Measurements from ENCODE around the gene ITPRIPL1. TPM values are rescaled to one million over a fixed set of nuclear protein-coding genes. Genes with fewer than 3 reads are reported as not detected.

ITPRIPL1 gene
- total and polyA plus RNA-seq, 8 donors = 0.29 to 3.9 (median 0.61) TPM; not detected in 4

GRCh38 chr2:96305091-96305978 is 19.8 kb upstream of the ITPRIPL1 start, which contains the start of gene SNRNP200:
Gene SNRNP200, minus strand, starts transcription at chr2:96305546. Its CDS starts 109 bp downstream, at chr2:96305437.
- DNase-seq = peak; percentile 91 to 97
- TF ChIP-seq POLR2A (IDR thresholded peaks at IDR 0.05) = peak in 1 of 4 donors; percentile 34
- TF ChIP-seq EP300 (IDR thresholded peaks at IDR 0.05) = no peak
- TF ChIP-seq CTCF (IDR thresholded peaks at IDR 0.05) = no peak
- peak; percentile 89 to 98 (median 94) for TF ChIP-seq POLR2AphosphoS5 (IDR thresholded peaks at IDR 0.05)
- no peaks in the 10 kb centered on the region for H3K27me3 ChIP-seq
- peaks cover 32 to 43% (median 39%) of the 10 kb centered on the region in 4 donors for H3K36me3 ChIP-seq
- no peaks in the 10 kb centered on the region for H3K9me3 ChIP-seq
- 0 to 3% (median 0%) methylated on average over 34 to 61 of the region's 61 CpGs for WGBS, 5 donors
- intact Hi-C loops (cut with DNase I; ENCODE audit: low total_unique reads) = no loop called here
- peak within 1 kb of the TSS; percentile 85 to 90 (median 89) for H3K27ac ChIP-seq
- H3K4me3 ChIP-seq = peak within 1 kb of the TSS; percentile 73 to 95 (median 92)
- H3K4me1 ChIP-seq = peaks cover 18 to 49% (median 44%) of the 10 kb centered on the region in 4 donors

GRCh38 chr2:96305979-96306308 is 19.2 kb upstream of the ITPRIPL1 start:
- peak in 1 of 2 donors; percentile 33 for DNase-seq
- TF ChIP-seq POLR2A (IDR thresholded peaks at IDR 0.05) (no peak), EP300 (IDR thresholded peaks at IDR 0.05) (no peak), CTCF (IDR thresholded peaks at IDR 0.05) (no peak), POLR2AphosphoS5 (IDR thresholded peaks at IDR 0.05) (no peak)
- peak overlapping the region; percentile 85 to 90 (median 89) for H3K27ac ChIP-seq
- peaks cover 26 to 37% (median 33%) of the 10 kb centered on the region in 4 donors for H3K36me3 ChIP-seq
- H3K4me1 ChIP-seq = peaks cover 18 to 47% (median 44%) of the 10 kb centered on the region in 4 donors
- H3K9me3 ChIP-seq = no peaks in the 10 kb centered on the region
- intact Hi-C loops (cut with DNase I; ENCODE audit: low total_unique reads) = no loop called here
- 7 to 24% (median 13%) methylated on average over 9 of the region's 9 CpGs for WGBS, 5 donors
- peak overlapping the region; percentile 73 to 95 (median 92) for H3K4me3 ChIP-seq
- H3K27me3 ChIP-seq = no peaks in the 10 kb centered on the region

- Histone ChIP-seq H3K27ac (peak overlapping the region in 4 of 5 donors; percentile 85 to 90 (median 89)), H3K27me3 (no peaks in the 10 kb centered on the region), H3K36me3 (peaks cover 22 to 32% (median 29%) of the 10 kb centered on the region in 4 donors), H3K4me3 (peak overlapping the region; percentile 73 to 95 (median 92)), H3K9me3 (no peaks in the 10 kb centered on the region), H3K4me1 (peaks cover 18 to 43% (median 41%) of the 10 kb centered on the region in 4 donors)
- intact Hi-C loops (cut with DNase I; ENCODE audit: low total_unique reads) = no loop called here
- no peak for TF ChIP-seq POLR2A (IDR thresholded peaks at IDR 0.05)
- no peak for TF ChIP-seq EP300 (IDR thresholded peaks at IDR 0.05)
- no peak for TF ChIP-seq CTCF (IDR thresholded peaks at IDR 0.05)
- TF ChIP-seq POLR2AphosphoS5 (IDR thresholded peaks at IDR 0.05) = no peak
- 78 to 90% (median 80%) methylated on average over 3 of the region's 3 CpGs for WGBS, 5 donors
- no peak for DNase-seq
Observed at GRCh38 chr2:96306370-96306769, 18.7 kb upstream of the ITPRIPL1 start.

- no peak for DNase-seq
- Histone ChIP-seq H3K4me1 (peaks cover 18 to 27% (median 25%) of the 10 kb centered on the region in 4 donors), H3K9me3 (no peaks in the 10 kb centered on the region), H3K27me3 (no peaks in the 10 kb centered on the region), H3K4me3 (no peak overlapping the region), H3K27ac (no peak overlapping the region), H3K36me3 (peaks cover 3 to 13% (median 10%) of the 10 kb centered on the region in 4 donors)
- 83 to 98% (median 85%) methylated on average over 5 of the region's 5 CpGs for WGBS, 5 donors
- TF ChIP-seq CTCF (IDR thresholded peaks at IDR 0.05) (no peak), POLR2AphosphoS5 (IDR thresholded peaks at IDR 0.05) (no peak), EP300 (IDR thresholded peaks at IDR 0.05) (no peak), POLR2A (IDR thresholded peaks at IDR 0.05) (no peak)
- intact Hi-C loops (cut with DNase I; ENCODE audit: low total_unique reads) = no loop called here
Observed at GRCh38 chr2:96308248-96308647, 16.9 kb upstream of the ITPRIPL1 start.

Data from stomach (tissue), 9 donors.